Amniotic epithelial cell (primary cell): Measurements from ENCODE around the gene METTL18.

Experiments
- DNase-seq: peaks from one replicate; pipeline ENCODE4 v3.0.0-alpha.2; 2010; ENCODE audit warnings: low read depth

METTL18 gene

GRCh38 chr1:169785267-169785666 lies 9.4 kb downstream of the METTL18 start:
- no peak for DNase-seq

- no peak for DNase-seq
These were observed 10.6 kb downstream of the METTL18 start for GRCh38 chr1:169784102-169784501.

- no peak for DNase-seq
These were observed 12.1 kb downstream of the METTL18 start for GRCh38 chr1:169782596-169782995.

- DNase-seq: no peak
These were observed 14.7 kb downstream of the METTL18 start for GRCh38 chr1:169779970-169780369.

GRCh38 chr1:169779150-169779549 lies 15.6 kb downstream of the METTL18 start:
- DNase-seq: no peak

GRCh38 chr1:169776440-169776839 lies 18.3 kb downstream of the METTL18 start:
- no peak for DNase-seq

GRCh38 chr1:169768161-169768560 lies 26.5 kb downstream of the METTL18 start:
- DNase-seq: no peak

- no peak for DNase-seq
These were observed 29.0 kb downstream of the METTL18 start for GRCh38 chr1:169765580-169766331.

GRCh38 chr1:169764919-169765318 lies 29.8 kb downstream of the METTL18 start:
- DNase-seq: no peak

- DNase-seq: no peak
These were observed 32.0 kb downstream of the METTL18 start for GRCh38 chr1:169762699-169763098.

GRCh38 chr1:169759038-169759437 lies 35.7 kb downstream of the METTL18 start:
- no peak for DNase-seq

- no peak for DNase-seq
These were observed 41.2 kb downstream of the METTL18 start for GRCh38 chr1:169753549-169753948.

- DNase-seq: no peak
These were observed 44.7 kb downstream of the METTL18 start for GRCh38 chr1:169750041-169750440.

- no peak for DNase-seq
These were observed 48.2 kb downstream of the METTL18 start for GRCh38 chr1:169746550-169746949.

GRCh38 chr1:169745015-169745861 lies 49.5 kb downstream of the METTL18 start:
- DNase-seq: peak; percentile 45
